Urothelium cell line (cell line): ENCODE data around the gene FOXL3.

Source experiments
- DNase-seq: peaks from one replicate; pipeline ENCODE4 v3.0.0; 2011; ENCODE audit warnings: low spot score, mixed read lengths
- FAIRE-seq: peaks from 2 replicates; lab custom pipeline; 2011; peaks lifted over from hg19 to GRCh38; lab: Jason Lieb, UNC

The FOXL3 gene

DNA sequence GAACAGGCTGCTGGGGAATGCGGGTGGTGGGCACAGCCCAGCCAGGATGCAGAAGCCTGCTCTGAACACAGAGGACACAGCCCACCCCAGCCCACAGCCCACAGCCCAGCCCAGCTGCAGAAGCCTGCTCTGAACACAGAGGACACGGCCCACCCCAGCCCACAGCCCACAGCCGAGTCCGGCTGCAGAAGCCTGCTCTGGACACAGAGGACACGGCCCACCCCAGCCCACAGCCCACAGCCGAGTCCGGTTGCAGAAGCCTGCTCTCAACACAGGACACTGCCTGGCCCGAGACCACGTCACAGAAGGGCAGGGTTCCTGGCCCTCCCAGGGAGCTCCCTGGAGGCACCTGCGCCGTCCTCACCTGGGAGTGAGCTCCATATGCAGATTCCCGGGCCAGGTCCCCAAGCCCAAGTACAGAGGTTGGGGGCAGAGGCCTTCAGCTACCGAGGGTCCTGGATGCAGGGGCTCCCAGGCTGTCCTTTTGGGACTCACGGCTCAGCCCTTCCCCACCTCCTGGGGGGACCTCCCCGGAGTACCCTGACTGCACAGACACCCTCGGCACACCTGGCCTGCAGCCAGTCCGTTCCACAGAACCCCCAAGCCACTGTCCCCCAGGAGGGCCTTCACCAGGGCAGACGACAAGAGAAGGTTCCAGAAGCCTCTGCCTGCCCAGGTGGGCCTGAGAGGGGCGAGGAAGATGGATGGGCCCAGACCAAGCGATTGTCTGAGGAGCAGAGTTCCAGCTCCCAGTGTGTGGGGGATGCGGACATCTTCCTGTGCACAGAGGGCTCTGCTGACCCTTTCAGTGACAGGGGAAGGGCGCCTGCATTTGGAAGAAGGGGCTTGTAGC, 23.7 kb upstream of the FOXL3 start:
- no peak for FAIRE-seq
- DNase-seq = no peak

DNA sequence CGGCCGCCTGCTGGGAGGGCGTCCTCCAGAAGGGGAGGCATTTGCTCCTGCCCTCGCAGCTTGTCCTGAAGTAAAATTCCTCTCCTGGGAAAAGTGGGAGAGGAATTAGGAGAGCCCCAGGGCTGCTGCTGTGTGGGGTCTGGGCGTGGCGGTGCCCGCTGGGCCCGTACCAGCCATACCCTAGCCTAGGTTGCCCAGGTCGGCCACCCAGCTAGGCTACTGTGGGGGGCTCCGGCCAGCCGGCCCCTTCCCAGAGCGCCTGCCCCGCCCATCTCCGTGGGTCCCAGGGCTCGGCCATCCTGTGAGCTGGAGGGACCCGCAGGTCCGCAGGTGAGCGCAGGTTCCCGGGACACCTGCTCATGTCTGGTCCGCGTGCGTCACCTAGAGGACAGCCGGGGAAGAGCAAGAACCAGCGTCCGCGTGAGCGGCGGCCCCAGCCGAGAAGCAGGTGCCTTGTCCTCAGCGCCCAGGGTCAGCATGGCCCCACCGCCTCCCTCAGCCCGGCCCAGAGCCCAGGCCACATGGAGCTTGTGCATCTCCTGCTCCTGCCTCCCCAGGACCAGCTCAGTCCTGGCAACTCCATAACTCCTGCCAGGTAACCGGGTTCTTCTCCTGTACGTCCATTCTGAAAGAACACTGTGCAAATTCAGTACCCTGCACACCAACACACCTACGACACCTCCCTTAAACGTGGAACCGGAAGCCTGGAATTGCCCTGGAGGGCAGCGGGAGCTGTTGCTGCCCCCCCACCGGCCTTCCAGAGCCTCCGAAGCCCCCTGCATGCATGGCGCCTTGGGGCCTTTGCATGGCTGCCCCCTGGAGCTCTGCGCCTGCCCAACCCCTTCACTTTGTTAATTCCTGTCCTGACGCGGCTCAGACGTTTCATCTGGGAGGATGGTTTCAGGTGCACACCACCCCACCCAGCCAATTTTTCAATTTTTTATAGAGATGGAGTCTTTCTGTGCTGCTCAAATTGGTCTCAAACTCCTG, 22.8 kb upstream of the FOXL3 start:
- DNase-seq (no peak), FAIRE-seq (no peak)

DNA sequence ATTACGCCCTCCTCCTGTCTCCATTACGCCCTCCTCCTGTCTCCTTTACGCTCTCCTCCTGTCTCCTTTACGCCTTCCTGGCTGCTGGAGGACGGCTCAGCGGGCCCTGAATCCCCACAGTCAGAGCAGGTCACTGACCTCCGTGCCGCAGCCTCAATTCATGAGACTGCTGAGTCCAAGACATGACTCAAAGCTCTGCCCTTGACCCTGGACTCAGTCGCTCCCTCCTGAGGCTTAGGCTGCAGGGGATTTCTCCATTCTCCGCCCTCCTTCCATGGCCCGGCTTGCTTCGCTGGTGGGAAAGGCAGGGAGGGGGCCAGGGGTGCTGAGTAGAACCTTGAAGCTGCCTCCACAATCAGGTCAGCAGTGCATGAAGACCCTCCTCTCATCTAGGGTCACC, 21.0 kb upstream of the FOXL3 start:
- DNase-seq (no peak), FAIRE-seq (no peak)

DNA sequence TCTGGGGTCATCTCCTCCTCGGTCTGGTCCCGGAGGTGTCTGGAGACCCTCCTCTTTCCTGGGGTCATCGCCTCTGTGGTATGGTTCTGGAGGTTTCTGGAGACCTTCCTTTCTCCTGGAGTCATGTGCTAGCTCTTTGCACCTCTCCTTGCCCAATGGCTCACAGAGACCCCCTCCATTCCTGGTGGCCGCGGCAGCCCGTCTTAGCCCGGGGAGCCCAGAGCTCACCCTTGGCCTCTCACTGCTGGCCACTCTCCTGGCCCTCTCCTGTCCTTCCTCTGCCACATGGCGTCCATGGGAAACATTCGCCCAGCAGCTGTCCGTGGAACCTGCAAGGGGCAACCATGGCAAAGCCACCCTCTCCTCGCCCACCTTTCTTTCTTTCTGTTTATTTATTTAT, 20.2 kb upstream of the FOXL3 start:
- no peak for FAIRE-seq

DNA sequence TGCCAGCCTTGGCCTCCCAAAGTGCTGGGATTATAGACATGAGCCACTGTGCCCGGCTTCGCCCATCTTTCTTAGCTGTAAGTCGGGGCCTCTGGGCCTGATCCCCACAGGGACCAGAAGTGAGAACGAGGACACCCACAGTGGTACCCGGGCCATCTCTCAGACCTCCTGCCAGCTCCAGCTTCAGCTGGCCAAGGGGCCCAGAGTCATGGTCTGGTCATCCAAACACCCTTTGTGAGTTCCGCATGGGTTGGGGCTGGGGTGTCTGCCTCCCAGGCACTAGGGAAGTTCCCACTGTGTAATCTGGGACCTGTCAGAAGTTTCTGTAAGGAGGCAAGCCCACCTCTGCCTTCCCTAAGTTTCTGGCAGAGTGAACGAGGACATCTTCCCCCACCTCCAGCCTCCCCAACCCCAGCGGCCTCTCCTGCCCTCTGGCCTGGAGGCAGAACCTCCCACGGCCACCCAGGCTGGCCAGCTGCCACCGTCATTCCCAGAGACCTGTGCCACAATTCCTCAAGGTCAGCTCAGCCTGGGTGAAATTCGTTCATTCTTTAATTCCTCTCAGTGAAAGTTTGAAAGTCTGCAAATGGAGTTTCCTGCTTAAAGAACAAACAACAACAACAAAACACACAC, 19.5 kb upstream of the FOXL3 start:
- DNase-seq (no peak), FAIRE-seq (no peak)

More for the DNA sequence above, 20.2 kb upstream of the FOXL3 start:
- no peak for DNase-seq

DNA sequence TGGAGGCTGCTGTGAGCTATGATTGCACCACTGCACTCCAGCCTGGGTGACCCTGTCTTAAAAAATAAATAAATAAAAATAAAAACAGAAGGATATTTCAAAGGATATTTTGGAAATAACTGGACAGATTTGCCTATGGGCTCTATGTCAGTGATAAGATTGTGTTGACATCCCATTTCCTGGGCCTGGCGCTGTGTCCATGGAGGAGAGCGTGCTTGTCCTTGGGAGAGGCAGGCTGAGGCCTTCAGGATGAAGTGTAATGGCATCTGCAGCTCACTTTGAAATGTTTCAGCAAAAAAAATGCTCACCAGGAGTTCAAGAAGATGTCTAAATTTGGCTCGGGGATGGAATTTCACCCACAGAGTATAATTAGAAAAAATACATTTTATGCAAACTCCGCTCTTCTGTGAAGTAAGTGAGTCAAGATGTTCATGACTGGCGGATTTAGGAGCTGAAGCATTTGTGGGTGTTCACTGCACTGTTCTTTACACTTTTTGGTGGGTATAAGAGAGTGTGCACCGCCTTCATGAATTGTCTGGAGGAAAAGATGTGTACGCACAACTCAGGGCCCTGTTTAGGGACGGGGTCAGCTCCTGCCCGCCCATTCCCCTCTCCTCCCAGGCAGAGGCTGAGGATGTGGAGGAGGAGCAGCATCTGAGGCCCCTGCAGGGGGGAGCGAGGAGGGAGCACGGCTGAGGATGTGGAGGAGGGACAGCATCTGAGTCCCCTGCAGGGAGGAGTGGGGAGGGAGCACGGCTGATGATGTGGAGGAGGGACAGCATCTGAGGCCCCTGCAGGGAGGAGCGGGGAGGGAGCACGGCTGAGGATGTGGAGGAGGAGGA, 18.5 kb upstream of the FOXL3 start:
- FAIRE-seq (no peak), DNase-seq (no peak)

DNA sequence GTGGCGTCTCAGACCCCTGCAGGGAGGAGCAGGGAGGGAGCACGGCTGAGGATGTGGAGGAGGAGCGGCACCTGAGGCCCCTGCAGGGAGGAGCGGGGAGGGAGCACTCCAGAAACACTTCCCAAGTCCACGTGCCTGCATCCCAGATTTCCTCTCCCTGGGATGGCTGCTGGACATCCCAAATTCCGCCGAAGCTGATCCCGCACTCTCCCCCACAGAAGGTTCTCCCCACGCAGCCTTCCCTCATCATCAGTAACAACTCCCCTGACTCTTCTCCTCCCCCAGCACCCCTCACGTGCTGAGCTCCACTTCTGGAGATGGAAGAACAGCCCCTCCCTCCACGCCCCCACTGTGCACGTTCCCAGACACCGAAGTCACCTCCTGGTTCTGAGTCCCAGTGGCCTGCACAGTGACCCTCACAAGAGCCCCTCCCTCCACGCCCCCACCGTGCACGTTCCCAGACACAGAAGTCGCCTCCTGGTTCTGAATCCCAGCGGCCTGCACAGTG, 17.8 kb upstream of the FOXL3 start:
- FAIRE-seq = no peak

DNA sequence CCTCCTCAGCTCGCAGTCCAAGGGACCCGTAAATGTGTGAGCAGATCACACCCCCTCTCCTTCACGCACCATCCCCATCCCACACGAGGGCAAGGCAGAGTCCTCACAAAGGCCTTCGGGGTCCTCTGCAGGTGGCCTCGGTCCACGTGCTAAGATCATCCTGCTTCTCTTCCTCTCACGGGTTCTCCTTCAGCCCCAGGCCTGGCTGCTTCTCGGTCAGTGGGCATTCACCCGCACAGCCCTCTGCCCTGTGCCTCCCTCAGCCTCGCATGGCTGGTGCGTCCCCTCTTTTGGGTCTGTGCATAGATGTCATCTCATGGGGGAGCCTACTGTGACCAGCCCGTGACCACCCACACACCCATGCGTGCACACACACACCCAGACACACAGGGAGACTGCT, 17.3 kb upstream of the FOXL3 start:
- FAIRE-seq = no peak
- no peak for DNase-seq

More for the DNA sequence above, 17.8 kb upstream of the FOXL3 start:
- DNase-seq = no peak

DNA sequence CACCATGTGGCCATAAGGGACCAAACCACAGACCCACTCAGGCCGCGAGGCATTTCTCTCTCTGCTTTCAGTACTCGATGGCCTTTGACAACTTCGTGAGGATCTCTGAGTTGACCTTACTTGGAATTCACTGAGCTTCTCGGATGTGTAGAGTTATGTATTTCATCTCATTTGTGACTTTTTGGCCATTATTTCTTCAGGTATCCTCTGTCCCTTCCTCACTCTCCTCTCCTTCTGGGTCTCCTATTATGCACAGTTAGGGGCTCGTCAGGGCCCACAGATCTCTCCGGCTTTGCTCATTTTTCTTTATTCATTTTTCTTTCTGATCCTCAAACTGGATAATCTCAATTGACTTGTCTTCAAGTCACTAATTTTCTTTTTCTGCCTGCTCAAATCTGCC, 16.6 kb upstream of the FOXL3 start:
- FAIRE-seq = no peak
- DNase-seq = no peak

DNA sequence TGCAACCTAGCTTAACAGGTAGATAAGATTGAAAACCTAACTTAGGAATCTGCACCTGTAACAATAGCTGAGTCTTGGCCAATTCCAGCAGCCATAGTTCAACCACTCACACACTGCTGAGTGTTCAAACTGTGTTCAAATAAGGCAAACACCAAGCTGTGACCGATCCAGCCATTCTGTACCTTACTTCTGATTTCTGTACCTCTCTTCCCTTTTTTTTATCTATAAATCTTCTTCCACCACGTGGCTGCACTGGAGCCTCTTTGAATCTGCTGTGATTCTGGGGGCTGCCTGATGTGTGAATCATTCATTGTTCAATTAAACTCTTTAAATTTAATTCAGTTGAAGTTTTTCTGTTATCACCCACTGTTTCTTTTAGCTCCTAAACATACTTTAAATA, 15.7 kb upstream of the FOXL3 start:
- FAIRE-seq (no peak), DNase-seq (no peak)

DNA sequence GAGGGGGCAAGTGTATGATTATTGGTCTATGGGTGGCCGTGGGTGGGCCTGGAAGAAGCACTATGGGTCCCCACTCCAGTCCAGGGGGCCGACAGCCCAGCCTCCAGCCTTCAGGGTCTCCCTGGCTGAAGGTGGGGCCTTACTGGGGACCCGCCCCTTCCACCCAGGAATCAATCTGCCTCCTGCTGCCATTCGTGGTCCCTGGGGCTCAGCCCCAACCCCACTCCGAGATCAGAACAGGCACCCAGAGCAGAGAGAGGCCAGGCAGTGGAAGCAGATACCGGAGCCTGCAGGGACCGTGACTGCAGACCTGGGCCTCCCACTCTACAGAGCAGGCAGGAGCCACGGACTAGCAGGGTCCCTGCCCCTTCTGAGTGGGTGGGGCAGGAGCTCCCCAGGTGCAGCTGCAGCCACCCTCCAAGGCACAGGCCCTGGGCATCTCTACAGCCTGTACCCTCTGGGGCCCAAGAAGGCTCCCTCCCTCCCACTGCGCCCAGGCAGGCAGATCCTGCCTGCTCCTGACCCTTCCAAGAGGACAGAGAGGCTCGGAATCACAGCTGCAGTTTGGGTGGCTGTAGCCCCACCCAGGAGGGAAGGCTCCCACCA, 13.6 kb upstream of the FOXL3 start:
- DNase-seq (no peak), FAIRE-seq (no peak)

DNA sequence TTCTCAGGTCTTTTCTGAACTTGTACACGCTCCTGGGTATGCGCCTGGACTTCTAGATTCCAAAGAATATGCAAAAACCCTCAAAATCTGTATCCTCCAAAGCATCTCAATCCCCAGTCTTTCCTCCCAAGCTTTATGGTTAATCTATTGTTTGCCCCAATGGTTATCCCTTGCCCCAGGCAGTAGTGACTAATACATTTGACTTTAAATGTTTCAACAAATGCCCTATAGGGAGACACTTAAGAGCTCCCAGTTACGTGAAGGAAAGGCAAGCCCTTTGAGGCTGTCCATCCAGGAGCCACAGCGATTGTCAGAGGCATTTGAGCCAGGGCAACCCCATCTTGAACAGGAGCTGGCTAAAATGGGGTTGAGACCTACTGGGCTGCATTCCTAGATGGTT, 12.7 kb upstream of the FOXL3 start:
- FAIRE-seq (no peak), DNase-seq (no peak)

DNA sequence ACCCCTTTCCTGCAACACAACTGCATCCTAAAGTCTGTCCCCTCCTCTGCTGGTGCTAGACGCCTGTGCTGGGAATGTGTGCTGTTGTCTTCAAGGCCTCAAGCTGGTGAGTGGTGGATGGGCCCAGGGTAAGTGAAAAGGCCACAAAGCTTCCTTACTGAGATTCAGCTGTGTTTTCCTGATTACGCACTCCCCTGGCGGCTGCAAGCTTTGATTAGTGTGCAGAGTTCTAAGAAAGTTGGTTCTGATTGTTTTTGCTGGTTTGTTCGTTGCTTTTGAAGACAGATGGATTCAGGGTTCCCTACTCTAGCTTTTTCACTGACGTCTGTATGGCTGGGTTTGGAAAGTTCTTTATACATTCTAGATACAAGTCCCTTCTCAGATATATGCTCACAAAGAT, 11.9 kb upstream of the FOXL3 start:
- FAIRE-seq = no peak
- no peak for DNase-seq

DNA sequence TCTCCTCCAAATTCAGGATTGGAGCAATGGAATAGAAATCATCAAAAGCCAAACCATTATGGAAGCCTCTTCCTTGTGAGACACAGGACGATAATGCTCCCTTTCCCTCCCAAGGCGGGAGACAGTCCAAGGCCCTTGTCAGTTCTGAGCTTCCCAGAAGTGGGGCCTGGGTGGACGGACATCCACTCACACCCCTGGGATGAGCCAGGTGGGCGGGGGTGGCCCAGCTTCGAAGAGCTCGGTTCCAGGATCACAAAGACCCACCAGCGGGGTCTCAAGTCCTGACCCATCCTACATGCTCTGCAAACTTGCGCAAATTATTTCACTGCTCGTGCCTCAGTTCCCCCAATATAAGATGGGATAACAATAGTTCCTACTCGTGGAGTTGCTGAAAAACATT, 10.1 kb upstream of the FOXL3 start:
- no peak for FAIRE-seq
- no peak for DNase-seq

DNA sequence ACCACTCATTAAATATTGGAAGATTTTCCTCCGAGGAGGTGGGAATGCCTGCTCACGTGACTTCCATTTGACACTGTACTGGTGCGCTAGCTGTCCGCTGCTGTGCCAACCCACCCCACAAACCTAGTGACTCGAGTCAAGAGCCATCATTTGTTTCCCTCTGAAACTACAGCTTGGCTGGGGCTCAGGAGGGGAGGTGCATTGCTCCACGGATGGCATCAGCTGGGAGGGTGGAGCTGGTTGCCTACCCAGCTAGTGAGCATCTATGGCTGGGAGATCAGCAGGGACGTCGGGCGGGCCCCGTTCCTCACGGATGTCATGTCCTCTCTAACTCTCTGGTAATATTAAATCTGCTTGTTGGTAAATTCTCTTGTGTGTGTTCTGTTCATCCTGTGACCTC, 9.5 kb upstream of the FOXL3 start:
- FAIRE-seq (no peak), DNase-seq (no peak)

DNA sequence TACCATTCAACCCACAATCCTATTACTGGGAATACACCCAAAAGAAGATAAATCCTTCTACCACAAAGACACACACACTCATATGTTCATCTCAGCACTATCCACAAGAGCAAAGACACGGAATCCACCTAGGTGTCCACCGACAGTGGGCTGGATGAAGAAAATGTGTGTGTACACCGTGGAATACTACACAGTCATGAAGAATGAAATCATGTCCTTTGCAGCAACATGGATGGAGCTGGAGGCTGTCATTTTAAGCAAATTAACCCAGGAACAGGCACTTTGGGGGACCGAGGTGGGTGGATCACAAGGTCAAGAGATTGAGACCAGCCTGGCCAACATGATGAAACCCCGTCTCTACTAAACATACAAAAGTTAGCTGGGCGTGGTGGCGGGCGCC, 8.3 kb upstream of the FOXL3 start:
- DNase-seq (no peak), FAIRE-seq (no peak)

DNA sequence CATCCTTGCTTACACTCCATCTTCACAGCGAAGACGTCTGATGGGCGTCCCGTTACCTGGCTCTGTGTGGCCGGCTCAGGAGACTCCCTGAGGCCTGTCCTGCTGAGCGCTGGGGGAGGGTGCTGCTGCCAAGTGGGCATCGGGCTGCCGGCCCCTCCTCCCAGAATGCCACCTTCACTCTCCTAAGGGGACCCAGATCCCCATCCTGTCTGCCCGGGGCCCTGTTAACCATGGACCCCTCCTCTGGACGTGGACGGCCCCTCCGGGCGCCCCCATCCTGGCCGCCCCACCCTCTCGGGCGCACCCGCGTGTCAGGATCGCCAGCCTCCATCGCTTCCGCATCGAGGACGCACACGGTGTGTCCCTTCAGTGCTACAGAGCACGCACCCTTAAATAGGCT, 7.3 kb upstream of the FOXL3 start:
- no peak for DNase-seq
- FAIRE-seq = no peak

DNA sequence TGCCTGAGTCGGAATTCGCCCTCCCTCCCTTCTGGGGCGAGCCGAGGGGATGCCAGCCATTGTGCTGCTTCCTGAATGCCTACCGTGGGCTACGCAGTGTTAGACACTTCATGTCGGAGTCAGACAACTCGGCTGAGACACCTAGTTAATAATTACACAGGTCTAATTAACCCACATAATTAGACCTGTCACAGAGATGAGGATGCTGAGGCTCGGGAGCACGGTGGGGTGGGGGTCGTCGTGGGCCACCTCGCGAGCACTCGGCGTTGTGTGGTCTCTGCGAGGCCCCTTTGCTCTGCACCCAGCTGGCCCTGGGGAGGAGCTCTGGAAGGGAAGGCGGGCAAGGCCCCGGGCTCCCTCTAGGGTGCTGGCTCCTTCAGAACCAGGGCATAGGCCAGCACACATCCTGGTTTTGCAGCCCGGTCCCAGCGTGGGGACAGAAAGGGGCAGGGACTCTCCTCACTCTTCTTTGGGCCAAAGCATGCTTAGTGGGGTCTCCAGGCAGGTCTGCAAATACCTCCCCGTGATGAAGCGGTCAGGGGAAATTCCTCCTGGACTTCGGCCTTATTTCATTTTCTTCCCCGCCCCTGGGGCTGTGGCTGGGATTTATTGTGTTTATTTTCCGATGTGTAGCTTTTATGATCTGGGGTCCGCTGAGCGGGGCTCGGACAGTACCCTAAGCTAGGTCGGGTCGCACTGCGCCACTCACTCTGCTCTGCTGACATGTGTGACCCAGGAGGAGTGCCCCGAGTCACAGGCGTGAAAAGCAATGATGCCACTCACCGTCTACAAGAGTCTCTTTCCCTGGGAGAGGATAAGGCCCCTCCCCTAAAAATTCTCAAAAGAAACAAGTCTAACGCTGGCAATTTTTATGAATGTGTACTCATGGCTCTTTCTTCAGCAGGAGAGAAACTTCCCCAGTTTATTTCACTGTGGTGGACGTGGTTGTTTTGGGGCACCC, 4.9 kb upstream of the FOXL3 start:
- FAIRE-seq (no peak), DNase-seq (no peak)

DNA sequence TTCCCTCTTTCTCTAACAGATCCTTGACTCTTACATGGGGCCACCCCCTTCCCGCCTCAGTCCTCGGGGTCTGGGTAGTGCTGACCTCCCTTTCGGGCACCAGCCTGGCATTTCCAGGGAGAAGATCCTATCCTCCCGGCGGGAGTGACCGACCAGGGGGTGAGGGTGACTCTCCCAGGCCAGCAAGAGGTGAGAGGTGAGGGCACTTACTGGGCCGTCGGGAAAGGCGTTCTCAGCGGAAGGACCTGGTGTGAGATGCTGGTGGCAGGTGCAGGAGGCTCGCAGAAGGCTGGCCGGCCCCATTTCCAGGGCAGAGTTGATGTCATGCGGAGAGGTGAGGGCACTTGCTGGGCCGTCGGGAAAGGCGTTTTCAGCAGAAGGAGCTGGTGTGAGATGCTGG, 4.2 kb upstream of the FOXL3 start:
- DNase-seq (no peak), FAIRE-seq (no peak)
